Endothelial cell of hepatic sinusoid (primary cell): ENCODE results near the gene IGF2R.
"Not testable (repeated sequence)": the region's sequence is repeated elsewhere in the genome, so short reads cannot be mapped to it uniquely, and the experiment has no call there.

Experiments used
- in situ Hi-C: cut with HindIII; loops from 2 replicates; pipeline ENCODE4 v1.10.0; 2017; ENCODE audit warnings: low sequenced_read_pairs

Gene IGF2R

DNA sequence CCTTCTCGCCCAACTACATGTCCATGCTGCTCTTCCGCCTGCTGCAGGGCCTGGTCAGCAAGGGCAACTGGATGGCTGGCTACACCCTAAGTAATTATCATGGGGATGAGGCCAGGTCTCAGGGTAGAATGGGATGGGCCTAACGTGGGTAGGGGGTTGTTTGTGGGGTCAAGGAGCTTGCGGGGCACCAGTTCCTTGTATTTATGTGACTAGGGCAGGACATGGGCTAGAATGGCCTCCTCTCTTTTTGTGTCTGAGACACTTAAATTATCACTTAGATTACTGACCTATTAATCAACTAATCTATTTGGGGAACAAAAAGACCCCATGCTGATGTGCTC is 163.4 kb downstream of the IGF2R start:
- in situ Hi-C loops, result no loop called here

DNA sequence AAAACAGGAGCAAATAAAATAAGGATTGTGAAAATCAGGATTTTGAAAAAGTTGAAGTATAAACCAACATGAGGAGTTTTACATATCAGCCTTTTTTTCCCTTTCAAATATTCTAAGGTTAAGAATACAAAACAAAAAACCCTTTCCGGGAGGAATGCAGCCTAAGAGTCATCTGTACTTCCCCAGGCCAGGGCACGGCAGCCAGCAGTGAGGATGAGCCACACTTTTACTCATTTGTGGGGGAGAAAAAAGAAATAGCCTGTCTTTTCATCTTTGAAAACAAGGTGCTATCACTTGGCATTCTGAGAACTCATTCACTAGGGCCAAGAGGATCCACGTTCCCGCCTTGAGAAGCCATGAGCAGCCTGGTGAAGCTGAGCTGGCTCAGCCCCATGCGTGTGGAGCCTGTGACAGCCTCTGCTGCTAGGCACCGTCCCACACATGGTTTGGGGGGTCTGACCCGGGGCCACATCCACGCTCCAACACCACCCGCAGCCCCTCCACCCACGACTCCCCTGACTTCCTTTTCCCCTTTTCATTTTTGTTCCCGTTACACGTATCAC is 164.0 kb downstream of the IGF2R start:
- in situ Hi-C loops, result no loop called here

DNA sequence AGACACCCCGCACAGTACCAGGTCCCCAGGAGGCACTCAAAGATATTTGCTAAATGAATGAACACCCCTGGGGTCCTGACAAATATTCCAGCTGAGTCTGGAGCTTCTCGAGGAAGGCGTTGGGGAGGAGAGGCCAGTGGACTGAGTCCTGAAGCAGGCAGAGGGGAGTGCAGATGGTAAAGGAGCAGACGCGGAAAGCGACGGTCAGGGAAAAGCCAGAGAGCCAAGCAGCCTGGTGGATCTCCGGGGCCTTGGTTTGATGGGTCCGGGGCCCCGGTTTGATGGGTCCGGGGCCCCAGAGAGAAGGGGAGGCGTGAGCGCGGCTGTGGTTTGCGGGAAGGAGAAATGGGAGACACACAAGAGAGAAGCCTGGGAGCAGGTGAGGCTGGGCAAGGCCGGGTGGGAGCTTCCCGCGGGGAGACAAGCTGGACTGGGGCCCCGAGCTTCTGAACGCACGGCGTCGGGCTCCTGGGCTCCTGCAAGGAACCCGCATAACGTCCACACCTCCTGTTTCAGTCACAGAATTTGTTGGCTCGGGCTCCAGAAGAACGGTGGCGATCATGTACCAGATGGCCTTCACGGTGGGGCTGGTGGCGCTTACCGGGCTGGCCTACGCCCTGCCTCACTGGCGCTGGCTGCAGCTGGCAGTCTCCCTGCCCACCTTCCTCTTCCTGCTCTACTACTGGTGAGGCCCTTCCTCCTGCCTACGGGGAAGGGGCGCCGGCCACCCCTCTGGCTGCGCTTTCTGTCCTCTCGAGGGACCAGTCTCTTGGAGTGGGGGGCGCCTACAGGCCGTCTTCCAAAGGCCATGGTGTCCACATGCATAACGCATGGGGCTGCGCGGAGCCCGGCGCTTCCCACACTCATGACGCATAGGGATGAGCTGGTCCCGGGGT is 164.8 kb downstream of the IGF2R start:
- in situ Hi-C loops, result no loop called here

DNA sequence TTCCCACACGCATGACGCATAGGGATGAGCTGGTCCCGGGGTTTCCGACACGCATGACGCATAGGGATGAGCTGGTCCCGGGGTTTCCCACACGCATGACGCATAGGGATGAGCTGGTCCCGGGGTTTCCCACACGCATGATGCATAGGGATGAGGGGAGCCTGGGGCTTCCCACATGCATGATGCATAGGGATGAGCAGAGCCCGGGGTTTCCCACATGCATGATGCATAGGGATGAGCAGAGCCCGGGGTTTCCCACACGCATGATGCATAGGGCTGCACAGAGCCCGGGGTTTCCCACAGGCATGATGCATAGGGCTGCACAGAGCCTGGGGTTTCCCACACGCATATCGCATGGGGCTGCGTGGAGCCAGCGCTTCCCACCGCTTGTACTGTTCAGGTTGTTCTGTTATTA is 165.5 kb downstream of the IGF2R start:
- in situ Hi-C loops, result not testable (repeated sequence)

DNA sequence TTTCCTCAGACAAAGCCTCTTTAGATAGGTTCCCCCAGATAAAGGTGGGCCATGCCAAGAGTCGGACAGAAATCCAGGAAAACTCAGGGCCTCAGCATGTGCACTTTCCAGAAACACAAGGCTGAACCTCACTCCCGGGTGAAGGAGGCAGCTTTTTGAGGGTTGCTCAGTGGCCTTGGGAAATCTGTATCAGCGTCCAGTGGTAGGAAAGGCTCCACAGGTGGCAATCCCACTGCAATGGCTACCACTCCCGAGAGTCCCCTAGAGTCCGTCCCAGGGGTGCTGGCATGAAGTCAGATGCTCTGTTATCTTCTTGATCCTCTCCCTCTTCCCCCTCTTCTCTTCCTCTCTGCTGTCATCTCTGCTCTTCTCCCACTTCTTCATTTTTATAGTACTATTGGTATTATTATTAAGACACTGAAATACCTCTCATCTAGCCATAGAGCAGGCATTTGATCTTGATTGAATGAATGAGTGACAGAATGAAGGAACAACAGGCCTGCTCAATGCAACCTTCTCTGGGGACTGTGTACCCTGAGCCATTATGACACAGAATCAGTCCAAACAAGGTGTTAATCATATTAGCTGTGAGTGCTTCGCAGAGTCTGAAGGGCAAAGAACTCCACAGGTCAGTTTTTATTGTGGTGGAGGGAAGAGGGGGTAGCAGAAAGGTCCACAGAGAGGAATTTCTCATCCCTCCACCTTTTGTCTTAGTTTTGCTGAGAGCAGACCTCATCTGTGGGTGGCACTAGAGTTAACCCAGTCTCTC is 166.1 kb downstream of the IGF2R start:
- in situ Hi-C loops, result no loop called here

DNA sequence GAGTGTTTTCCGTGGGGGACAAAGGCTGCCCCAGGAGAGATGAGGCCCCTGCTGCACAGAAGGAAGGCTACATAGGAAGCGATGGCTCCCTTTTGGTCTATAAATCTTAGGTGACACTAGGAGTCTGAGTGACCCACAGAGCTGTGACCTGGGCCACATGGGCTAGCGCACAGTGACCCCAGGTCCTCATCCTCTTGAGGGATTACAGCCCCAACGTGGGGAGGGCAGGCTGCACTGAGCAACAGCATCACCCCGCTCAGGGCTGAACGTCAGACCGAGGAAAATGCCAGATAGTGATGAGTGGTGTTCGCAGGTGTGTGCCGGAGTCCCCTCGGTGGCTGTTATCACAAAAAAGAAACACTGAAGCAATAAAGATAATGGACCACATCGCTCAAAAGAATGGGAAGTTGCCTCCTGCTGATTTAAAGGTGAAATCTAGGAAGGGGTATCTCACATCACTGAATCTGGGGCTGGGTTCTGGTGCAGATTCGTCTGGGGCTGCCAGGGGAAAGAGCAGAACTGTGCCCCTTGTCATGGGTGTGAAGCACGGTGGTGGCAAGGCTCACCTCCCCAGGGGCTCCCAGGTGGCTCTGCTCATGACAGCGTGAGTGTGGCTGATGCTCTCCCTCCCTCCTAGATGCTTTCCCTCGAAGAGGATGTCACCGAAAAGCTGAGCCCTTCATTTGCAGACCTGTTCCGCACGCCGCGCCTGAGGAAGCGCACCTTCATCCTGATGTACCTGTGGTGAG is 167.2 kb downstream of the IGF2R start:
- in situ Hi-C loops, result no loop called here

DNA sequence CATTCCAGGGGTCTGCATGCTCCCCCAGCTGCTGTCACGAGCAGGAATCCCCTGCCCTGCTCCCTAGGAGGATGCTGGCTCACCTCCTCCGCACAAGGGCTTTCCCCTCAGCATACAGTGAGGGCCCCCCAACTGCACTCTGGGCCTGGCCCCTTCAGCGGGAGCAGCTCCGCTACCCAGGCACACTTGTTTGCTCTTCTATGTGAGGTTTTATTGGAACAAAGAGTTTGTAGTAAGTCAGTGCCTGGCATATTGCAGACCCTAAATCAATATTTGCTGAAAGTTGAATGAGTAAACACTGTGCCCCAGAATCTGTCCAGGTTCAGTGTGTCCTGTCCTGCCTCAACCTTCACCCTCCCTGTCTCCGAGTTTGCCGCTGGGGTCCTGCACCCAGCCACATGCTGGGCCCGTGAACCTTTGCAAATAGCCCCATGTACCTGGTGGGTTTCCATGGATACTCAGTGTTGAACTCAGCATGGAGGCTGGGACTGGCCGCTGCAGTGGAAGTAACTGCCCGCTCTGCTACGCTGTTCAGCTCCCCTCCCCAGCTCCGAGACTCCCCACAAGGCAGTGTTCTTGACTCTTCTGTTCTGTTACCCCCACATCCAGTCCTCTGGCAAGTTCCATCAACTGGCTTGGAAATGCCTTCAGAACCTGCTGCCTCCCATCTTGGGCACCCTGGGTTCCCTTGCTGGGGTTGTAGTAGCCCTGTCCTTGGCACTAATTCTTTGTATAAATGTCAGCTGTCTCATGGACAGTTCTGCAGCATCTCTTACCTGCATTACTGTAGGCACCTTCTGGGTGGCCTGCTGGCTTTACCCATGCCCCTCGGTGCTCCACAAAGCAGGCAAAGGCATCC is 168.5 kb downstream of the IGF2R start:
- in situ Hi-C loops, result no loop called here

DNA sequence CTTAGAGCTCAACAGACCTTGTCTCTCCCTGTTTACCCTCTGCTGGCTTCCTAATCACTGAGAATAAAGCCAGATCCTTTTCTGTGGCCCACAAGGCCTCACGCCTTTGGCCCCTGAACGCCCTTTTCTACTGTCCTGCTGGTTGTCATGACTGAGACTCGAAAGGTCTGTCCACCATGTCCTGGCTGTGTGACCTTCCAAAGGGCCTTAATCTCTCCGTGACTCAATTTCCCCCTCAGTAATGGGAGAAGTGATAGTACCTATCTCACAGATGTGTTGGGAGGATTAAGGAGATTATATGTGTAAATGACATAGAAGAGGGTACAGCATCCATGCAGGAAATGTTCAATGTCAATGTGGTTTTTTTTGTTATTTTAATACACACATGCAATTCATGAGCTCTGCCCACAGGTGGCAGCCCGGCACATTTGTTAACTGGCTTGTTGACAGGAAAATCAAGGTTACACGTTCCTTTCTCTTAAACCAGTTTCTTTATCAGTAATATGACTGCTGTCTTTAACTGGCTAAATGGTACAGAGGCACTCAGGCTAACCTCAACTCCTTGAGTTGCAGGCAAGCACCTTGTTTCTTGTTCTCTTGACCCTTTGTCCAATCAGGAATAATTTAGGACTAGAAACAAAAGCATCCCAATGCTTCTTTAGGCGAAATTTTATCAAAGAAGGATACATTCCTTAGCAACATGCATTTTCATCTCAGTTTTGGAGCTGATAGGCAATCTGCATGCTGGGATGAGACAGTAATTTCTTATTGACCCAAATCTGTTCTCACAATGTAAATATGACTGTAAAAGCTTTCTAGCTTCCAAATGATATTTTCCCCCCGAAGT is 169.3 kb downstream of the IGF2R start:
- in situ Hi-C loops, result no loop called here

DNA sequence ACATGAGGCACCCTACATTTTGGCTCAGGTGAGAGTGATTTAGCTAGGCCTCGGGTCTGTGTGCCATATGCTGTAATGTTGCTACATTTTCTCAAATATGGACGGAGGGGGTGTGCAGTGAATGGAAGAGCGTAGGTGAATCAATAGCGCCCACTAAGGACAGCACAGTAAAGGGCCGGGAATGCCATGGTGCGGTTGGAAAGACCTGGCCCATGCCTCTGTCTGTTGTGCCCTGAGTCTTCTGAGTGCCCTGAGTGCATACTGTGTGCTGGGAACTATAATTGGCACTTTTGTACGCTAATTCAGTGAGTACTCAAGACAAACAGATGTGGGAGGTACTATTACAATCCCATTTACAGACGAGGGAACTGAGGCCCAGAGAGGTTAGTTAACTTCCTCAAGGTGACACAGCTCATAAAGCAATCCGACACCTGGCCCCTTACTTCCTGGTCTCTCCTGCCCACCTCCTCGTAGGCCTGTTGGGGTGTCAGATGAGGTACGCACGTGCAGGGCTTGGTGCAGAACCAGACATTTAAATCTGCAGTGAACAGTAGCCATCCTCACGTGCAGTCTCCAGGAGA is 170.0 kb downstream of the IGF2R start:
- in situ Hi-C loops, result no loop called here

DNA sequence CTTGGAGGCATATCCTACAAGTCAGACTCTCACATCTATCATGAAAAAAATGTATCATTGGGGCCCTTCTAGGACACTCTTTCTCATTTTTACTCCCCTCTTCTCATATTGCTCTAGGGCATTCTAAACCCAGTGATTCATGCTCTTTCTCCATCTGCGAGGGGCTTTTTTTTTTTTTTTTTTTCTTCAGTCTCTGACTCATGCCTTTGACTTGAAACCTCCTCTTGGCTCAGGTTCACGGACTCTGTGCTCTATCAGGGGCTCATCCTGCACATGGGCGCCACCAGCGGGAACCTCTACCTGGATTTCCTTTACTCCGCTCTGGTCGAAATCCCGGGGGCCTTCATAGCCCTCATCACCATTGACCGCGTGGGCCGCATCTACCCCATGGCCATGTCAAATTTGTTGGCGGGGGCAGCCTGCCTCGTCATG is 170.6 kb downstream of the IGF2R start:
- in situ Hi-C loops, result no loop called here

DNA sequence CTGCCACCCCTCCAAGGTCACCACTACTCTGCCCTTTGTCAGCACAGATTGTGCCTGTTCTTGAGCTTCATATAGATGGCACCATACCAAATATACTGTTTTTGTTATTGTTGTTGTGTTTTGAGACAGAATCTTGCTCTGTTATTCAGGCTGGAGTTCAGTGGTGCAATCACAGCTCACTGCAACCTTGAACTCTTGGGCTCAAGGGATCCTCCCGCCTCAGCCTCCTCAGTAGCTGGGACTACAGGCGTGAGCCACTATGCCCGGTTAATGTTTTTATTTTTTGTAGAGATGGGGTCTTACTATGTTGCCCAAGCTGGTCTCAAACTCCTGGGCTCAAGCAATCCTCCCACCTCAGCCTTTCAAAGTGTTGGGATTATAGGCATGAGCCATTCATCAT is 171.6 kb downstream of the IGF2R start:
- in situ Hi-C loops, result not testable (repeated sequence)

DNA sequence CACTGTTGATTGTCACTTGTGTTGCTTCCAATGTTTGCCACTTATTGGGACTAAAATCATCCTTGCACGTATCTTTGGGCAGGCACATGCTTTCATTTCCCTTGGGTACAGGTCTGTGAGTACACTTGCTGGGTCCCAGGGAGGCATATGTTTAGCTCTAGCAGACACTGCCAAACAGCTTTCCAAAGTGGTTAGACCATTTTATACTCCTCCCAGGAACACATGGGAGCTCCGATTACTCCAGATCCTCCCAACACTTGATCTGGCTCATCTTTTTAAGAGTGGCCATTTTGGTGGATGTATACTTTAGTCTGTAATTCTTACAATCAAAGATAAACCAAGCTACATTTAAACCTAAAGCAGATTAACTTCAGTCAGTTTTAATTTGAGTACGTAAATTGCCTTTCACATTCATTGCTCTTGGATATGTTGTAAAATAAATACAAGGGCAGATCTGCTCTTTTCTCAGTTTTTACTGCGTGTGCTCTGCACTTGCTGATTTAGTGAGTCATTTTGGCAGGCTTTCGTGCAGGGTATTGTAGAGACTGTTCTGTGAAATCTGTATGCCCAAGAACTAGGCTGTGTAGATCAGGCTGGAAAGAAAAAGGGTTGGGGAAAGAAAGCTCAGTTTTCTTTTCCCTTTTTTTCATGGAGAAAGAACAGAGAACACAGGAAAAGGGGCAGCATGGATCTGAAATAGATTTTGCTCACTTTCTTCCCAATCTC is 172.3 kb downstream of the IGF2R start:
- in situ Hi-C loops, result no loop called here

DNA sequence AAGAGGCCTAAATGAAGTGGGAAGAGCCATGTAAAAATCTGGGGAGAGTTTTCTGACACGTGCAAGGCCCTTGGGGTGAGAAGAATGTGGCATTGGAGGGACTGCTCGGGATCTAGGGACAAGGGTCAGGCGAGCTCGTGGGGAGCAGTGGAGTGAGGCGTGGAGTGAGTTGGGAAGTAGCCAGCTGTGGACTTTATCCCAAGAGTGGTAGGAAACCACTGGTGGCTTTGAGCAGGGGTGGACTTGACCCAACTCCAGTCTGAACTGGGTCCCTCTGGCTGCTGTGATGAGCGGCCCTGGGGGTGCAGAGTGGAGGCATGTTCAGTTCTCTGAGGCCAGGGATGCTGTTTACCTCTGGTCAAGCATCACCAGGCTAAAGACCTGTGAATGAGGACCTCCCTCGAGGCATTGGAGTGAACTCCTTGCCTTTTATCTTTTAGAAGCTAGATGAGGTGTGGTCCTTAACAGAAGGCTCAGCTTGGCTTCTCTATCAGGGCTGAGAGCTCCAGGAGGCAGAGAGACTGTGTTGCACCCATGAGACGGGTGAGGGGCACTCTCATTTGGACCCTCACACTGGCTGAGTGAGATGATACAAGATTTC is 173.3 kb downstream of the IGF2R start:
- in situ Hi-C loops, result no loop called here

DNA sequence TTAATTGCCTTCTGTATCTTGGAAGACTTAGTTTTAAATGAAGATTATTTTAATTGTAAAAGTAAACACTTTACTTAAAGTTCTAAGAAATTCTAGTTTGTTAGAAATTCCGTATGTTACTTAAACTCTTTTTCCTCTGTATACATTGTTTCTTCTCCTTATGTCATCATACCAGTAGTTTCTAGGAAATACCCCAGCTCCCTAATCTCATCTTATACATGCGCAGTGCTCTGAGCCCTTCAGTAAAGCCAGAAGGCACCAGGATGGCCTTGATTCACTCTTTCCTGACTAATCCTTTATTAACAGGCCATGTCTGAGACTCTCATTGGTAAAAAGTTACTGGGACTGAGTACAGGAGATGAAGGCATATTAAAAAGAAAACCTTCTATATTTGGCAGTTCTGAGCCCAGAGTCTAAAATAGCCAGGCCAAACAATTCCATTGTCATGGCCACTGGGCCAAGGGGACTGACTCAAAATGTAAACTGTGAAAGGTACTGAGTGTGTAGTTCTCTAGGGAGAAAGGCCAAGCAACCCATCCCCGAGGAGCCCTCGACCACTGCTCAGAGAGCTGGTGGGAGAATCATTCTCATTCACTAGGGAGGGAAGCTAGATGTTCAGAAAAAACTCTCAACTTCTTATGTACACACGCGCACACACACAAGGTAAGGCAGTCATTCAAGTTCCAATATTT is 177.7 kb downstream of the IGF2R start:
- in situ Hi-C loops, result no loop called here

DNA sequence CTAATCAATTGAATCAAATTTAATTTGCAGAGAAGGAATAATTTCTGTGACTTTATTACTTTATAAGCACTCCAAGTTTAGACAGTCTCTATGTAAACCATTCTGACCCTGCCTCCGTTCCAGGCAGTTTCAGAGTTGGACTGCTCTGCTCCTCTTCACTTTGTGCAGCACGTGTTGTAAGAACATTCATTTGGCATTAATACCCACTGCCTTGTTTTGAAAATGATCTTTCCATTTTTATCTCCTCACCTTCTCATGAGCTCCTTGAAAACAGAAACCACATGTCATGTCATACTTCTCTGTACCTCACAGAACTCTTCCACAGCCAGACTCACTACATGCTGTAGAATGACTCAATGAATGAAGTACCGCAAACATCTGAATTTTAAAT is 178.3 kb downstream of the IGF2R start:
- in situ Hi-C loops, result no loop called here

DNA sequence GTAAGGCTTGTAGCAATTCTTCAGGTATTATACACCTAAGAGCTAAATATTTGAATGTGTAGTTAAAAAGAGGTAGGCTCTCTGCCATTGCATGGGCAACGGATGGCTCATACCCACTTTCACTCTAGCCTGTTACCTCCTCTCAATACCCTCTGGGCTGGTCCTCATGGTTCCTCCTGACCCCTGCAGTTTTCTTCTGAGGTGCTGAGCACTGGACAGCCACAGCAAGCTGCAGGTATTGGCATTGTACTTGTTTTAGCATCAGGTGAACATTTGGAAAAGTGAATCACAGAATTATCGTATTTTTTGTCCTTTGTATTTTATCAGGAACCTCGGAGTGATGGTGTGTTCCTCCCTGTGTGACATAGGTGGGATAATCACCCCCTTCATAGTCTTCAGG is 185.6 kb downstream of the IGF2R start:
- in situ Hi-C loops, result no loop called here

DNA sequence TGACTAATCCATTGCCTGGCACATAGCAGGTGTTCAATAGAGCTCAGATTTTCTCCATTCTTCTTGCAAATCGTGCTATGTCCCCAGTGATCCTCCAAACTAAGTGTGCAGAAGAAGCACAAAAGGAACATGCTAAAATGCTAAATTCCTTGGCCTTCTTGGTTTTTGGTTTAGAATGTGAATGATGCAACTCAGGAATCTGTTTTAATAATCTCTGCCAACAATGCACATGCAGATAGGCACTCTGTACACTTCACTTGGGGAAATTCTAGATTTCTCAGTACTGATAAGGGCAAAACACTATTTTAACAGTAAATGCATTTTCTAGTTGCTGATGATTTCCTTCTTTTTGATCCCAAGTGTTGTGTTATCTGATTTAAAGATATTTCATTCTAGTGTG is 188.0 kb downstream of the IGF2R start:
- in situ Hi-C loops, result no loop called here
